ENCODE measurements around the gene ZNF521.
"Not testable (repeated sequence)": the region's sequence is repeated elsewhere in the genome, so short reads cannot be mapped to it uniquely, and the experiment has no call there.

Gene ZNF521

DNA sequence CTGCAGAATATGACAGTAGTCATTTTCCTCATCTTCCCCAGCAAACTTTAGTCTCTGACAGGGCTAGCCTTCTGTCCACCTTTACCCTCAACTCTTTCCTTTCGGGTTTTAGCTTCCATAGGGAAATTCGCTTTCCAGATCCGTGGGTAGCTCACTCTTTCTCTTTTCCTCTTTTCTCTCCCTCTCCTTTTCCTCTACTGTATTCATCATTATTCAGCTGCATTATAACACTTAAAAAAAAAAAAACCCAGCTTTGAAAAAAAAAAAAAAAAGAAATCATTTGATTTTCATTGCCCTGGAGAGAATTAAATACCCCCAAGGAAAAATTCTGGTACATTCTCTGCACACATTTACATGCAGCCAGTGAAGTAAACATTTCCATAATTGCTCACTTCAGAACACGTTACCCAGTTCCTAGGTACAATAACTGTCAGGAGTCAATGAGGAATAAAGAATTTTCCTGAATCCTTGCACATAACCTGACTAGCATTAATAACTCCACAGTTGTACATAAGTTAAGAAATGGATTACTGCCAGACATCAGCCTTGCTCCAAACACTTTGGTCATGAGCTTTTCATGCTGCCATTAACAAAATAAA, 63.5 kb downstream of the ZNF521 start:
- no peak for DNase-seq

- DNase-seq, result no peak
These were observed 64.9 kb downstream of the ZNF521 start for GRCh38 chr18:25287106-25287505.

DNA sequence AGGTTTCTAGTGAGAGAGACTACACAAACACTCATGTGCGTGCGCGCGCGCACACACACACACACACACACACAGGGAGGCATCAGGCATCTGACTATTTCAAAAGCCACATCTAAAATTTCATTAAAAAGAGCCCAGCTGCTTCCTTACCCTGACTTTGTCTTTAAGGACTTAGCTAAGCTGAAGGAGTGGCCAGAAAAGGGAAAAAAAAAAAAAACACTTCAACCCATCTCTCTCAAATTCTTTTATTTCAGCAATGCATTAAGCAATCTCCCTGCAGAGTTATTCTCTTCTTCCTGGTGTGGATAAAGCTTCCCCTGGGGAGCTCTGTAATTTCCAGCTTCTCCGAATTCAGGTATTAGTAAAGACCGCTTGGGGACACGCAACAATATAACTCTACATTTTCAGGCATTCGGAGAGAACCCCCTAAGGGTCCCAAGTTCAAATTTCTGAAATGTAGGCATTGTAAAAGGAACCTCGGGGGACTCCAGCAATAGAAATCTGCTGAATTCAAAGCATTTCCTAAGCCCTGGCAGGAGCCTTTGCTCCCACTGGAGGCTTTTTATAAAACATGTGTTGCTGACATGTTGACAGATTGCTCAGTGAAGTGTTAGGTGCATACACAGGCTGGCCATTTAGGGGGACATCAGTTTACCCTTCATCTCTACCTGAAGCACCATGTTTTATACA, 67.0 kb downstream of the ZNF521 start:
- DNase-seq, result no peak

DNA sequence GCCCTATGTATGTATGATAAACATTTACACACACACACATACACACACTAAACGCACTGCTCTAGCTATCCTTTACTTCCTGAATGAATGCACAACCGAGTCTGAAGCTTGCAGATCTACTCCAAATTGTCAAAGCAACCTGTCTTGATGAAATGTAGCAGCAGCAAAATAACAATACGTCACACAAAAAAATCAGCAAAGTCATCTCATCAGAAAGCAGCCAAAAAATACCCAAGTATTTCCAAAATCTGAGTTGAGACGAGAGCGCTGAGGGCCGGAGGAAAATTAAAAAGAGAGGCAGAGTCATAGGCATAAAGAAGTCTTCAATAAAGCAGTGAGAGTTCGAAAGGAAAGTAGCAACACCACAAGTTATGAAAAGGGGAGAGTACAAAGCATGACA, 67.7 kb downstream of the ZNF521 start:
- DNase-seq, result no peak

DNA sequence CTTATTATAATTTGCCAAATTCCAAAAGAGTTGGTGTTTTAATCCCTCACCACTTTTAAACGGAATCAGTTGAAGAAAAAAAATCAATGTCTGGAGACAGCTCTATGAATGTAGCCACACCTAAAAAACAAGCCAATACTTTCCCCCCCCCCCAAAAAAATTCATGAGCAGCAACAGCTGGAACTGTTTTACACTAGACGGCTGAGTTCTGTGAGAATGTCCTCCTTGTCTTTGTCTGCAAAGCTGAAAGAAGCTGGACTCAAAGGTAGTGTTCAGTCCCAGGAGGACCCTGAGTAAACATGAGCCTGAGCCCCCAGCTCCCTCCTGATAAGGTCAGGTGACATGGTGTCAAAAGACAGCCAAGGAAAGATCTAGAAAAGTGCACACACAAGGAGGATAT, 68.2 kb downstream of the ZNF521 start:
- DNase-seq, result no peak

- no peak for DNase-seq
These were observed 68.9 kb downstream of the ZNF521 start for GRCh38 chr18:25282896-25283703.

- DNase-seq, result no peak
These were observed 69.7 kb downstream of the ZNF521 start for GRCh38 chr18:25282282-25282681.

GRCh38 chr18:25281556-25281955, 70.4 kb downstream of the ZNF521 start:
- no peak for DNase-seq

DNA sequence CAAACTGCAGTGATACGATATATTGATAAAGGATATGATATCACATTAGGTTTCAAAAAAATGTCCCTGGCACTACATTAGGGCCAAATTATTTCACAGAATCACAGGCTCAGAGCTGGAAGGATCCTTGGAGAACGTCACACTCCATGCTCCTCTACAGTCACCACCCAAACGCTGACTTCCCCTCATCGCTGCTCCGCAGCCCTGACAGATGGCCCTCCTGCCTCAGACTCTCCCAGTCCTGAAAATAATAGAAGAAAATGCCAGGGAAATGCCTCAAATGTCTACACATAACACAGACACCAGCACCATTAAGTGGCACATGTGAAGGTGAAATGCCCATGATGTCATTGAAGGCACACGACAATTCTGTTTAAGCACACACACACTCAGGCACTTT, 72.0 kb downstream of the ZNF521 start:
- DNase-seq, result no peak

DNA sequence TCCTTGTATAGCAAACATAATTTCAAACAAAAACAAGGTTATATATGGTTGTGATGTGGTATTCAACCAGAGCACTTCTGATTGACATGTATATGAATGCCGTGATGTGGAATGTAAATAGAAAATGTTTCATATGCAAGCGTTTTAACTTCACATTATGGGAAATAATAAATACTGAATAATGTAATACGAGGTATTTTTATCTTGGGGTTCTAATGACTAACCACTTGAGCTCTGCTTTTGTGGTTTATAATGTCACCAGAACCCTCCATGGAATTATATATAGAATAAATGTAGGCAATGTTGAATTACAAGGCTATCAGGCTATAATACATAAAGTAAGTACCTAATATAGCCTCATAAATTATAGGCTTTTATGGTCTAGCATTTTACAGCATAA, 72.4 kb downstream of the ZNF521 start:
- DNase-seq, result no peak

DNA sequence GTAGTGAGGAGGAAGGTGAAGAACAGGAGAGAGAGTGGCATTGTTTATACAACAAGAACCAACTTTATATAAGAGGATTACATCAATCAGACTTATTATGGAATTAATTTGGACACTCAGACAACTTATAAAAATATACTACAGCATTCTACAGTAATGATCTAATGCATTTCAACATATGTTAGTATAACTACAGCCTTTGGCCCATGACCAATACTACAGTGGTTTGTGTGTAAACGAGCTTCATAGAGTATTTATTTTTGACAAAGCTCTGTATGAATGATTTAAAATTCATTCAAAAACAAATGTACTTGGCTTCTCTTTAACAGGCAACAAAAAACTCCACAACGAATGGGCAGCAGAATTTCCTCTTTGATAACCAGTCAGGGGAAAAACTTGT, 72.8 kb downstream of the ZNF521 start:
- no peak for DNase-seq

DNA sequence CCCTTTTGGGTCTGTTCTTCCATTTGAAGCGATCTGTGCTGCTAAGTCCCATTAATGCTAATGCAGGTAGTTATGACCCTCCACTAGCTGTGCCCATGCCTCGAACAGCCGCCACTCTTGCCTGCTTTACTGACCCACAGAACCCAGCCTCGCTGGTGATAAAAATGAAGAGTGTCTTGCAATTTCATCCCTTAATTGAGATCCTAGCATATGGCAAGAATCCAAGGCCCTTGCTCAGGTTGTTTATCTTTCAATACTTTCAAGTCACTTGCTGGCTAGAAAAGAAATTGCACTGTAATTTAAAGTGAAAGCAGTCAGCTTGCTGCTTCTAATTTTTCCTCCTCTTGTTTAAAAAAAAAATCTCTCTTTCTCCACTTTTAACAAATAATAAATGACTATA, 73.6 kb downstream of the ZNF521 start:
- DNase-seq, result no peak

- no peak for DNase-seq
These were observed 76.5 kb downstream of the ZNF521 start for GRCh38 chr18:25275412-25276001.

DNA sequence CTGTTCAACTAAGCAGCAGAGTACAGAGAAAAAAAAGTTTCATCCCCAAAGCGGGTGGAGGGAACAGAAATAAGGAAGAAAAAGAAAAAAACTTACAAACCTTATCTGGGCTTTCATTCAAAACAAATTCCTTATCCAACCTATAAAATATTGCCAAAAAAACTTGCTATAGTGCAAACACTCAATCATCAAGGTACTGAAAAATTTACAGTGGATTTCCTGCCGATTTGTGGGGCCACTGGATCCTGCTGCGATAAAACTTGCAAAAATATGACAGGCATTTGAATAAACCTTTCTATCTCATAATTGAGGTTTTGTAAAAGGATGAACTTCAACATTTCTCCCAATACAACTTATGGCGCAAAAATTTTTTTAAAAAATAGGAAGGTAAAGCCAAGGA, 77.0 kb downstream of the ZNF521 start:
- DNase-seq, result no peak

- not testable (repeated sequence) for DNase-seq
These were observed 84.9 kb downstream of the ZNF521 start for GRCh38 chr18:25266931-25267527.

GRCh38 chr18:25262920-25263319, 89.0 kb downstream of the ZNF521 start:
- no peak for DNase-seq

DNA sequence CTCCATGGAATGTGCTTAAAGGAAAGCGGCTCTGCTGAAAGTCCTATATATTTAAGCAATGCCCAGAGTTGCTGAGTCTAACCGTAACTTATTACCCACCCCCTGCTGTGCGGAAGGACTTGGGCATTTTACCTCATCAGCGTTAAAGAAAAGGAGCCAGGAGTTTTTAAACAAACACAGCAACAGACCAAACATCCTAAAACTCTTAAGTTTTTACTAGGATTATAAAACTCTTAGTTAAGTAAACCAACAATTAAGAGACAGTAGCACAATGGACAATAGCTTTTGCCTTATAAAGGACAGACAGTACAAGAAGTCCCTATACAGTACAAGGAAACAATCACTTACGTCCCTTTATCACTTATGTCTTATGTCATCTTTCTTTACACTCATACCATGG, 90.2 kb downstream of the ZNF521 start:
- DNase-seq, result no peak

DNA sequence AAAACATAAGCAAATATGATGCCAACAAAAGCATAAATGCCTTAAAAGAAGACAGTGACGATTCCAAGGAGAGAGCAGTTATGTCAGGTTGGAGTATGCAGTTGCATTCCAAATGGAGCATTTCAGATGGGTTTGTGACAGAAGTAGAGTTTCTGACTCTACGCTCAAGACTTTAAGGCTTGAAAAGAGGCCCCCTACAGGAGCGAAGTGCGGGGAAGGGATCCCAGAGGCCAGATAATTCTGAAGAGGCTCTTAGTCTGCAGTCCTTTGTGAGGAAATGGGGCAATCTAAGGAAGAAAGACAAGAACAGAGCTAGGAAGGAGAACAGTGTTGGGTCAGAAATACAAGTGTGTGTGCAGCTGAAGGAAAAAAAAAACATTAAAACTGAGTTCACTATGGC, 95.5 kb downstream of the ZNF521 start:
- no peak for DNase-seq

DNA sequence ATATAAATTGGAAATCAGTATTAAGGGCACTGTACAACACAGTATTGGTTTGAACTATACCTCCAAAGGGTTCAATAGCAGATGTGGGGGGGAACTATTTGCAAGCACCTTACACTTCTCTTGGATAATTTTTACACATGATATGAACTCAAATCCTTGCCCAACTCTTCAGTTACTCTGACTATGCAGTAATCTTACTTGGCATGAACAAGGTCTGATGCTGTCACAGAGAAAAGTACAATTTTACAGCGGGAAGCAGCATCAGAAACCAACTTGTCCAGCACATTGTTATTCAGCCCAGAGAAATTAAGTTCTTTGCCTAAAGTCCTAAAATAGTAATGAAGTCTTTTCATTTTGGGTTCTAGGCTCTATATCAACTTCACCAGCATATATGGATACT, 98.2 kb downstream of the ZNF521 start:
- DNase-seq, result no peak

DNA sequence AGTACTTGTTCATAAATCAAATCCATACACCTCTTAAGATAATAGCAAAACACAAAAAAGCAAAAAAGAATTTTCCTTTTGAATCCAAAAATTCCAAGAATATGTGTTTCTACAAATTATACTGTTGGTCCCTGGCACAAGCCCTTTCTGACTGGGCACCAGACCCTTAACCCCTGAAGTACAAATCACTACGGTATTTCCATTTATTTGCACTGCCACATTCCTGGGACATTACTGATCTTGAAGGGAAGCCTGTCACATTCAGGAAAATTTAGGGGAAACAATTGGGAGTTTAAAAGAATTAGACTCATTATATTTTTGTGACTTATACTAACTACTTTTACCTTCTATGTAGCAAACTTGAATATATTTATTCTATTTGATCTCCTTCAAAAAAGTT, 98.8 kb downstream of the ZNF521 start:
- no peak for DNase-seq

DNA sequence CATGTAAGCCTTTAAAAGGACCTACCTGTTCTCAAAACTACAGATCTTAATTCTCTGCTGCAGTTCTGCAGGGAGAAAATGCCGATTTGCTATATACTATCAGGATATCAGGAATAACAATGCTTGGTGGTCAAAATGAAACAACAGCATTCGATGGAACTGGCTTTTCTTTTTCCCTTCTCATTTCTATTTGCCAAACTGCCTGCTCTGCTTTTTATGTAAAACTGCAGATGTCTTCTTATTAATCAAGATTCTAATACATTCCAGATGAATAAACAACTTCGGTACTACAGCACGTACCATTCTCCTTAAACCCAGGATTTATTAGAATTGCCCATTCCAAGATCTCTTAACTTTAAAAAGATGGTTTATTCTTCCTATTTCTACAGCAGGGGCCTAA, 100.9 kb downstream of the ZNF521 start:
- no peak for DNase-seq

GRCh38 chr18:25250474-25250851, 101.5 kb downstream of the ZNF521 start:
- no peak for DNase-seq

GRCh38 chr18:25248755-25249154, 103.2 kb downstream of the ZNF521 start:
- DNase-seq, result no peak

- DNase-seq, result no peak
These were observed 104.2 kb downstream of the ZNF521 start for GRCh38 chr18:25247725-25248124.

All from SHP77 (cell line).